GM10847 (cell line): Measurements from ENCODE around the gene PHKB.

Experiments
- POLR2A ChIP-seq: IDR thresholded peaks from 2 replicates; pipeline ENCODE4 v1.6.1; 2011; ENCODE audit not compliant: insufficient read length; ENCODE audit errors: extremely low read depth

The PHKB gene

DNA sequence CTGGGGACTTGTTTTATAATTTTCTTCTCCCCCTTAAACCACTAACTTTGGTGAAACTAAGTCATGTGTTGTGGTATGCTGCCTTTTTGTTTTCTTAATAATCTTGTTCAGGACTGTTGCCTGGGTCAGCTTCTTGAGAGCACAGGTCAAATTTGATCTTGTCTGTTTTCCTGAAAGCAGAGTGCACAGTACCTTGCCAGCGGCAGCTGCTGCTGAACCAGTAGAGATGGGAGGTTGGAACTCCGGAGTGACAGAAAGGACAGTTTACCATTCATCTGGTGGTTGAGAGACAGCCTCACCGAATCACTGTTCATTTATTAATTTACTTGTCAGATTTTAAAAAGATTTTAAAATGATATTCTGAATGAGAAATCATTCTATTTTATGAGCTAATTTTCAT lies 125.0 kb downstream of the PHKB start:
- TF ChIP-seq POLR2A, result no peak

DNA sequence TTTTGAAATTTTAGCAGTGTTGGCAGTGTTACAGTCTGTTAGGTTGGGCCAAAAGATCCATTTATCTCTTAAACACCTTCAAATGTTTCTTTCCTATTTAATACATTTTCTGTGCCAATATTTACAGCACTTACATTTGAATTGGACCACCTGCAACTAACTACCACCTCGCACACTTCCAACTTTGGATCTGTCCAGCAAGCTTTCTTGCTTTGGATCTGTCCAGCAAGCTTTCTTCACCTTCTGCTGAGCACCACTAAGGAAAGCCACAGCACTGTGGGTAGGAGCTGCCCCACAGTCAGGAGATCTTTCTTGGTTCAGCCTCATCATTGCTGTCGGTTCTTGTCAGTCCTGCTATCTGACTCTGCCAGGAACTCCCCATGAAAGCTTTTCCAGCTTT lies 129.3 kb downstream of the PHKB start:
- TF ChIP-seq POLR2A, result no peak

DNA sequence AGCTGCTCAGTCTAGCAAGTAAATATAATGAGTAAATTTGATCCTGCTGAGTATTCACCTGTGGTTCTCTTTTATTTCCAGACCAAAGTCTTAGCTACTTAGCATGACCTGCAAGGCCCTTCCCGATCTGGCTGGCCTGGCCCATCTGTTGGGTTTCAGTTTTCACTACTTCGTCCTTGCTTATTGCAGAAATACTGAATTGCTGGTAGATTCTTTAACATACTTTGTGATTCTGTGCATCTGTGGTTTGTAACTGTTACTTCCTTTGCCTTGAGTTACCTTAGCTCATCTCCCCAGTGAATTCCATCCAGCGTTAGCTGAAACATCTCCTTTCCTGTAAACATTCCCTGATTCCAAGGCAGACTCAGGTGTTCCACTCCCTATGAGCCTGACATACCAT lies 131.1 kb downstream of the PHKB start:
- no peak for TF ChIP-seq POLR2A

DNA sequence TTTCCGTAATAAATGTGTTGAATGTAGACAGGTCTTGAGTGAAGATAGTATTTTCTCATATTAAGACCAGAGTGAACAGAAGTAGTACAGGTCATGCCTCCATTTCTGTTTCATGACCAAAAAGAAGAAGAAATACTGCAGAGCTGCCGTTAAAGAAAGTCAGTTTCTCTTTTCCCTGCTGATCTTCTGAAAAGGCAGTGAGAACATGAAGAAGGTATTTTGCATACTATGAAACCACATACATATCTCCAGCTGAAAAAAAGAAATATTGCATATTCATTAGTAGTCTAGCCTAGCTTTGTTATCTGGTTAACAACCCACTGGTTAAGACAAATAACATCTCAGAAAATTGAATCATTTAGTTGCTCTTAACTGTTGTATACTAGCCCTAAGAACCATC lies 138.4 kb downstream of the PHKB start:
- no peak for TF ChIP-seq POLR2A

DNA sequence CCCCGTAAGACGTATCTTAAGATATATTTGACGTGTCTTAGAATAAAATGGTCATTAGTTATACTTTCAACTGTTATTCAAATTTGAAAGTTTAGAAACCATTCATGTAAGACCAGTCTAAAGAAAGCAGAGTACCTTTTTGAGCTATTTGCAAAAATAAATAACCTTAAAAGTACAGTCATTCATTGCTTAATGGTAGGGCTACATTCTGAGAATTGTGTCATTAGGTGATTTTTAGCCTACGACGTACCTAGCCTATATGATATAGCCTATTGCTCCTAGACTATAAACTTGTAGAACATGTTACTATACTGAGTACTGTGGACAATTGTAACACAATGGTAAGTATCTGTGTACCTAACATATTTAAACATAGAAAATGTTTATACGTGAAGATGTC lies 139.2 kb downstream of the PHKB start:
- no peak for TF ChIP-seq POLR2A

GRCh38 chr16:47604306-47604705 lies 143.2 kb downstream of the PHKB start:
- TF ChIP-seq POLR2A, result no peak

DNA sequence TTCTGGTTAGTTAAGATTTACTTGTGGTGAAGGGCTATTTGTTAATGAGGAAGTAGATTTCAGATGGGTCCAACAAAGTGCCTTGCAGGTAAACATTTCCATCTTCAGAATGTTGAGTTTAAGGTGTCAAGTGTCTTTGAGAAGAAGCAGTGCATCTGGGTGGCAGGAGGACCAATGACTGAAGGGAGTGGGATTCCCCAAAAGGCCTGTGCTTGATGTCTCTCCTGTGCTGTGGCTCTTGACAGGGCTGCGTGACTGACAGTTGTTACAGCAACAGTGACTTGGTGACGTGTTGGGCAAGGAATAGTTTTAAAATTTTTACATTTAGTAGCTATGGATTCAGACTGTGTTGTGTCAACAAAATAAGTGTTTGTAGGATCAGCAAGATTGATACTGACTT lies 149.9 kb downstream of the PHKB start:
- no peak for TF ChIP-seq POLR2A

DNA sequence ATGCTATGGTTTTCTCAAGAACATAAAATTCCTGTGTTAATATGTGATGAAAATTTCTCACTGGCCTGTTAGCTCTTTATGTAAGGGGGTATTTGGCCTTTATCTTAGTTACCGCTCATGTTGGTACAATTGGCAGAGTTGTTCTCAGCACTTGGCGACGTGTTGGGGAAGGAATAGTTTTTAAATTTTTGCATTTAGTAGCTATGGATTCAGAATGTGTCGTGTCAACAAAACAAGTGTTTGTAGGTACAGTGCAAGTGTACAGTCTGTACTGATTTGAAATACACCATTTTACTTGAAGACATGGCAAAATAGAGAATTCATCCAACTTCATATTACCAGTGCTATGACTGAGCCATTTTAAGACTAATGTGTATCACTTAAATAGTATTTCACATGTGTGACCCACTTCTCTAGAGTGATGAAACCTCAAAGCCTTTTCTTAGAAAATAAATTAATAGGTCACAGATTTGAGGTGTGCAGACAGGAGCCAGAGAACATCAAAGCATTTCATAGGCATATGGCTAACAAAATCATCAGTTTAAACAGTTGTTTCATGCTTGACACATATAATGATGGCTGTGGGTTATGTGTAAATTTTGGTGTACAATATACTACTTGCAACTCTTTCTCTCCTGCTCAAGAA lies 150.8 kb downstream of the PHKB start:
- no peak for TF ChIP-seq POLR2A

DNA sequence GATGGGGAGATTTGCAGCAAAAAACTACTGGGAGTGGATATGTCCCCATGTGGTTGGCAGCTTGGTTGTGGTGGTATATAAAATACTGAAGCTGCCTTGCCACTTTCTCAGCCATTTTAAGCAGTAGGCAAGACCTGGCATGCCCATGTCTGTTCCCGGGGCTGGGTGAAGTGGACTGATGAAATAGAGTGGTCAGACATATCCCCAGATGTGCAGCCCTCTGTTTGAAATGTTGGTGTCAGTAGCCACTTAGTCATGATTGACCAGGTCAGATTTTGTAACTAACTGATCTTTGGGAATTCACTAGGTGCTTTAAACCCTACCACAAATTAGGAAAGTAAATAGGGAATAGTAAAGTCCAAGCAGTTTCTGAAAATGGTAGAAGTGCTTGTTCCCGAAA lies 151.6 kb downstream of the PHKB start:
- no peak for TF ChIP-seq POLR2A

DNA sequence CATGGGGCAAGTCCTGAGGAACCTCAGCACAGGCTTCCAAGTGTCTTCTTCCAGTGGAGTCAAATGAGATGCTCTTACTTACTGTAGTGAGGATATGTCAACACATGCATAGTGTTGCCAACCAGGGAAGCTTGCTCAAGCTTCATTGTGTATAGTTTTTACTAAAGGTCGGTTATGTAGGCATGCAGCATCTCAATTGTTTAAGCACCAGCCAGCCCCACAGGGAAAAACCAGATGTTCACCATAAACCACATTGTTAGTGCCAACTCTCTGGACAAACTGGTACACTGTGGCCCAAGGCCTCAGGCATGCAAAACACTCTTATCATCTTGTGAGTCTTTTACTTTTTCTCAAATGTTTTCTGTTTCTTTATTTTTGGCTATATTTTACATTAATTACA lies 152.1 kb downstream of the PHKB start:
- no peak for TF ChIP-seq POLR2A

DNA sequence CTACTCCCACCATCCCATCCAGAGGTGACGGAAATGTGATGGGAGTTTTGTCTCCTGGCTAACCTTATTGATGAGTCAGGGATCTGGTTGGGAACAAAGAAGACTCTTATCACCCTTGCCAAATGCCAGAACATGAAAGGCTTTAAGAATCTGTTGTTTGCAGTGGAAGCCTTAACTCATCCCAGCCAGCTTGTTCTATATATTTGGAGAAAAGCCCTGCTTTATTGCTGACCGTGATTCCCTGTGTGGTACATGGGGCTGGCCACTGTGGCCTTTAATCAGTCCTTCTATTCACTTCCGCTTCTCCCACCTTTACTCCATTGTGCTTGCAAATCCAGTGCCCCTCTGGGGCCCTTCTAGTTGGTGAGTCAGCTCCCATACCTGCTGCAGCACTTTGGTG lies 156.6 kb downstream of the PHKB start:
- no peak for TF ChIP-seq POLR2A

GRCh38 chr16:47622451-47623176 lies 161.5 kb downstream of the PHKB start:
- no peak for TF ChIP-seq POLR2A

- TF ChIP-seq POLR2A, result no peak
These were observed 163.4 kb downstream of the PHKB start for GRCh38 chr16:47624563-47624962.

- no peak for TF ChIP-seq POLR2A
These were observed 164.0 kb downstream of the PHKB start for GRCh38 chr16:47625115-47625567.

- no peak for TF ChIP-seq POLR2A
These were observed 165.1 kb downstream of the PHKB start for GRCh38 chr16:47626246-47626645.

GRCh38 chr16:47627085-47627639 lies 166.0 kb downstream of the PHKB start:
- no peak for TF ChIP-seq POLR2A
